GM04504 (cell line): ENCODE measurements around the gene HKDC1.

Experiments
- DNase-seq: peaks from one replicate; pipeline ENCODE4 v3.0.0-alpha.2; 2012; ENCODE audit warnings: low read depth

Gene HKDC1

GRCh38 chr10:69217119-69217754 is 2.9 kb upstream of the HKDC1 start:
- DNase-seq, result peak; percentile 66

GRCh38 chr10:69218831-69219230 is 1.3 kb upstream of the HKDC1 start:
- DNase-seq, result no peak

DNA sequence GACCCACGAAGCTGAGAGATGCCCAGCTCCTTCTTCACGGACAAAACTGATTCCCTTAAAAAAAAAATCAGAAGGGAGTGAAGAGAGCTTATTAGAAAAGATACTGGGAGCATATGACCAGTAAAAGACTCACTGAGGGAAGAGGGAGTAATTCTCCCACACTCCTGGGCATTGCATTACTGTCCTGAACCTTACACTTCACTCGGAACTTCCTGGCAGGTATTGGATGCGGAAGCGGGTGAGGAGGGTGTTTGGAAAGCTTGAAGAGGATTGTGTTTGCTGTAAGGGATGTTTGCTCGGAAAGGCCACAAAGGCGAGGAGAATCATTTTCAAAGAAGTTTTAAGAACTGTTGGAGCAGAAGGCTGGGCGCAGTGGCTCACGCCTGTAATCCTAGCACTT is 375 bp downstream of the HKDC1 start:
- no peak for DNase-seq

GRCh38 chr10:69222157-69223027 is 2.3 kb downstream of the HKDC1 start:
- DNase-seq, result peak; percentile 36

DNA sequence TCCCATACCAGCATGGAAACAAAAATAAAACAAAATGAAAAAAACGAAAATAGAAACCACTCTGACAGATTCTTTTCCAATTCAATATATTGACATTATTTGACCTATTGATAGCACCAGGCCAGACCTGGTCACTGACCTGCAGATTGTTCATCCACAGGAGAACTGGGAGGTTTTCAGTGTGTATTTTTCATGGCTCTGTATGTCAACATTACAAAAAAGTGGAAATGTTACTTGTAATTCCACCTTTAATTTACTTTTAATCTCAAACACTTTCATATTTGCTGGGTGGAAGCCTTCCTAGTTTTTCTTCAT is 2.9 kb downstream of the HKDC1 start:
- DNase-seq, result no peak

GRCh38 chr10:69224862-69225657 is 4.9 kb downstream of the HKDC1 start:
- DNase-seq, result no peak

DNA sequence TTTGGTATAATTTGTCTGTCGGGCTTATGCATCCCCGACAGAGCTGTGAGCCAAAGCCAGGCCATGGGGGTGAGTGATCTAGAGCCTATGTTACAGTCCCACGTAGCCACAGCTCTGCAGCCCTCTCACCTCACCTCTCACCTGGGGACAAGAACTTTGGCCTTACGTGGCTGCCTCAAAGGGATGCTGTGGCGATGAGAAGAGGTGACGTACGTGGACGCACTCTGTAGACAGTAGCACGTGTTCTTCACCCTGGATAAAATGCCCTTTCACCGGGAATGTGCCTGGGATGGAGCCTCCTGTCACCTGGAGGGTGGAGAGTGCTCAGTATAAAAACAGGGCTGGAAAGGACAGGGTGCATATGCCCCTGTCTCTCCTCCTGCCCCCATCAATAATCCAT is 5.5 kb downstream of the HKDC1 start:
- DNase-seq, result no peak

DNA sequence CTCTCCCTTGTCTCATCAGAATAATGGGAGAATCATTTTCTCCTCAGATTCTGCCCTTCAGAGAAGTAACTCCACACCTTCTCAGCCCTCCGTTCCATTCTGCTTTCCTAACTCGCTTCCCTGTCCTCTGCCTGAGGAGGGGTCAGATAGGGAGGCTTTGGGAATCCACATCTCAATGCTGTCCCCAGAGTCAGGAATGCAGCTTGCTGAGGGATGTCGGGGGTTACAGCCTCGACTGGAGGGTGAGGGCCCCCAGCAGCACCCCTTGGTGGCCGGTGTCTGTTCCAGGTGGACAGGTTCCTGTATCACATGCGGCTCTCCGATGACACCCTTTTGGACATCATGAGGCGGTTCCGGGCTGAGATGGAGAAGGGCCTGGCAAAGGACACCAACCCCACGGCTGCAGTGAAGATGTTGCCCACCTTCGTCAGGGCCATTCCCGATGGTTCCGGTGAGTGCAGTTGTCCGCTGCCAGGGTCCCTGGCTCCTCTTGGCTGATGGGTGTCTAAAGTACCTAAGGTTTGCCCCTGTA is 6.9 kb downstream of the HKDC1 start:
- no peak for DNase-seq

GRCh38 chr10:69228151-69228550 is 8.0 kb downstream of the HKDC1 start:
- DNase-seq, result no peak

DNA sequence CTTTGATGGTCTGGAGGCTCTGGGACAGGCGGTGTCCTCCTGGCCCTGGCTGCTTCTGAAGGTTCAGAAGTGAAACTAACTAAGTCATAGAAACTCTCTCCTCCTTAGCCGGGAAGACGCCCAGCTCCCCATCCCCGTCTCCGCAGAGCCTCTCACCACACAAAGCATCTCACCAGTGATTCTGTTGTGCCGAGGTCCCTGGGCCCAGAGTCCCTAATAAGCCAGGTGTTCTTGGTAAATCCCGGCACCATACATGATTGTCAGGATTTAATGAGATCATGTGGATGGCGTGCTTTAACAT is 9.4 kb downstream of the HKDC1 start:
- no peak for DNase-seq

GRCh38 chr10:69230128-69230527 is 10.0 kb downstream of the HKDC1 start:
- no peak for DNase-seq

- peak; percentile 44 for DNase-seq
Observed at GRCh38 chr10:69232252-69232651, 12.1 kb downstream of the HKDC1 start.

DNA sequence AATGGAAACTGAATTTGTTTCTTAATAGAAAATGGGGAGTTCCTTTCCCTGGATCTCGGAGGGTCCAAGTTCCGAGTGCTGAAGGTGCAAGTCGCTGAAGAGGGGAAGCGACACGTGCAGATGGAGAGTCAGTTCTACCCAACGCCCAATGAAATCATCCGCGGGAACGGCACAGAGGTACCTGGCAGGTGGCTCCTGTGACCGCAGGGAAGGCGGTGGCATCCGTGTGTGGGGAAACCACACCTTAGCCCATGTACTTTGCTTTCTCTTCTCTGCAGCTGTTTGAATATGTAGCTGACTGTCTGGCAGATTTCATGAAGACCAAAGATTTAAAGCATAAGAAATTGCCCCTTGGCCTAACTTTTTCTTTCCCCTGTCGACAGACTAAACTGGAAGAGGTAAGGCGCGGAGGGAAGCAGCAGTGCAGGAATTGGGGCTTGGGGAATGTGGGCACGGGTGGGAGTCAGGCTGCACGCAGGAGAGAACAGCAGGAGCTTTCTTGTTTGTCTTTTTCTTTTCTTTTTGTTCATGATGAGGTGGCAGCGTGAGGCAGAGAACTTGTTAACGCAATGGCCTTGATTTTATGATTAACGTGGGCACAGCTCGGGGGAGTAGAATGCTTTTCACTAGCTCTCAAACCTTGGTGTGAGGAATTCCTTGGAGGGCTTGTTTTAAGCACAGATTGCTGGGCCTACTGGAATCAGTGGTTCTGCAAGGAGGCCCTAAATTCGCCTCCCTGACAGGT is 12.8 kb downstream of the HKDC1 start:
- no peak for DNase-seq

DNA sequence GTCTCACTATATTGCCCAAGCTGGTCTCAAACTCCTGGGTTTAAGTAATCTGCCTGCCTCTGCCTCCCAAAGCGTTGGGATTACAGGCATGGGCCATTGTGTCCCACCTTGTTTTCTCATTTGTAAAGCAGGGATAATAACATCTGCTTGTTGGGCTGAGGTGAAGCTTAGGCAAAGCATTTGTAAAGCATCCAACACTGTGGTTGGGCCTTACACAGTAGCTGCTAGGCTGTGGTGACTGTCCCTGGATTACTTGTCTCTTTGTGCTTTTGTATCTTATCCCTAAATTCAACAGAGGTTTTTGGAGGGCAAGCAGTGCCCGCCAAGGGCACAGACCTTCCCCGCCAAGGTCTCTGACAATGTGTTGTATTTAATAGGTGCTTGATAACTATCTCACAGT is 14.3 kb downstream of the HKDC1 start:
- no peak for DNase-seq

DNA sequence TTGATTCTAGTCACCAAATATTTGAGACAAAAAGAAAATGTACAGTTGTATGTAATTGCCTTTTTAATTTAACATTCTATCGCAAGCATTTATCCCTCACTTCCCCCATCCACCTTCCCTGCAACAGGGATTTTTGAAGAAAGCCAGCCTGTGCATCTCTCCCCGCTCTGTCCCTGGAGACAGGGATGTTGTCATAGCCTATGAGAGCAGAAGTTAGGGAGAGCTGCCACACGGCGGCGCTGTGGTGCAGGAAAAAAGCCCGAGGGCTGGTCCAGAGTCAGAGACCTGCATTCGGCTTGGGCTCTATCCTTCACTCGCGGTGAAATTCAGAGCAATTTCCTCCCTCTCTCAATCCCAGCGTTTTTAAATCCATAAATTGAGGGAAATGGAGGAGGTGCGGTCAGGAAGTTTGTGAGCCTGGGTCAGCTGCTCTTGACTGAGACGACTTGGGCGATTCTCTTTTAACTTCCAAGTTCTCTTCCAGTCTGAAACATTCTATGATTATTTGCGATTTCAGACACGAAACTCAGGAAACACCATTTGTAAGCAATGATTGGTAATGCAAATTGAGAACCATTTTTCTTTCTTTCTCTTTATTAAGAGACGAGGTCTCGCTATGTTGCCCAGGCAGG is 17.5 kb downstream of the HKDC1 start:
- peak; percentile 56 for DNase-seq

DNA sequence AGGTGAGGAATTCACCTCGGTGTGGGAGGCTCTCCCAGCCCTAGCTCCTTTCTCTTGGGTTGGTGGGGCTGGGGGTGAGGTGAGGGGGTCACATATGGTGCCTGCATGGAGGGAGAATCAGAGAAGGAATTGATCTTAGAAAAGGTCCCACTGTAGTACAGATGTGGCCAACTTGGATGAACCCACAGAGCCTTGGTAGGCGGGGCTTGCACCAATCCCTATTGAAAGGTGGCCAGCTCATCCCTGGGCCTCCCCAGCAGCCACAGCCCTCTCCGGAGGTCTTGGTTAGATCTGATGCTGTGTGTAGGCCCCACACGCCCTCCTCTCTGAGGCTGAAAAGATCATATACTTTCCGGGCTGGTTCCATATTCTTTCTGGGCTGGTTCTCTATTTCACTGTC is 19.0 kb downstream of the HKDC1 start:
- no peak for DNase-seq

GRCh38 chr10:69239816-69240434 is 19.8 kb downstream of the HKDC1 start:
- DNase-seq, result peak; percentile 25

- DNase-seq, result no peak
Observed at GRCh38 chr10:69240455-69240854, 20.3 kb downstream of the HKDC1 start.

GRCh38 chr10:69241575-69241974 is 21.4 kb downstream of the HKDC1 start:
- peak; percentile 32 for DNase-seq

- no peak for DNase-seq
Observed at GRCh38 chr10:69242040-69242851, 22.1 kb downstream of the HKDC1 start.
